Measurements from ENCODE around the gene SASH3. TPM values are rescaled to one million over a fixed set of nuclear protein-coding genes. Genes with fewer than 3 reads are reported as not detected.
A peak's percentile ranks its signal among the peaks of the same experiment; 100 is the strongest.

The SASH3 gene
- total RNA-seq, 1 donor from 2014 or later = not detected

DNA sequence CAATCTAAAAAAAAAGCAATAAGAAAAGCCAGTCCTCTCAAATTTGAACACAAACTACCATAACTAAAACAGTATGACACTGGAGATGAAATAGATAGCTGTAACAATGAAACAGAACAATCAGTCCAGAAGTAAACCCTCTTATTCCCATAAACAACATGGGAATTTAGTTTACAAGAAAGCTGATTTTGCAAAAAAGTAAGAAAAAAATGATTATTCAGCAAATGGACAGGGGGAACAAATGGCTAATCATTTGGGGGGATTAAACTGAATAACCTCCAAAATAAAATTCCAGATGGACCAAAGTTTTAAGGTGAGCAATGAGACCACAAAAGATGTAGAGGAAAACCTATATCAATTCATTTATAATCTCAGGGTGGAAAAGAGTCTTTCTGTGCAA lies 16.1 kb upstream of the SASH3 start:
- peak; percentile 70 for FAIRE-seq
- H3K4me1 Mint-ChIP-seq (ENCODE audit: low read depth, unreplicated experiment) = no peaks in the 10 kb centered on the region
- Histone ChIP-seq H2AFZ (ENCODE audit: low read depth, low read length) (no peak overlapping the region), H3K27me3 (ENCODE audit: insufficient read depth, low read length) (no peaks in the 10 kb centered on the region), H3K36me3 (ENCODE audit: insufficient read depth, low read length) (no peaks in the 10 kb centered on the region), H3K4me3 (ENCODE audit: insufficient read depth, low read depth, low read length) (no peak overlapping the region), H3K9me3 (ENCODE audit: insufficient read depth, low read depth, low read length) (no peaks in the 10 kb centered on the region), H3K4me2 (ENCODE audit: low read length) (no peak overlapping the region), H3K79me2 (ENCODE audit: insufficient read depth, low read length) (no peaks in the 10 kb centered on the region), H3K4me1 (ENCODE audit: insufficient read depth, low read length) (peaks cover 10% of the 10 kb centered on the region), H3K9ac (ENCODE audit: low read length) (no peak overlapping the region), H3K27ac (ENCODE audit: low read depth, low read length) (no peak overlapping the region), H4K20me1 (ENCODE audit: insufficient read depth, low read length) (no peaks in the 10 kb centered on the region)
- no peak overlapping the region for H3K27ac Mint-ChIP-seq (ENCODE audit: unreplicated experiment)
- DNase-seq (ENCODE audit: low read depth) = no peak
- TF ChIP-seq, protein P1, sequence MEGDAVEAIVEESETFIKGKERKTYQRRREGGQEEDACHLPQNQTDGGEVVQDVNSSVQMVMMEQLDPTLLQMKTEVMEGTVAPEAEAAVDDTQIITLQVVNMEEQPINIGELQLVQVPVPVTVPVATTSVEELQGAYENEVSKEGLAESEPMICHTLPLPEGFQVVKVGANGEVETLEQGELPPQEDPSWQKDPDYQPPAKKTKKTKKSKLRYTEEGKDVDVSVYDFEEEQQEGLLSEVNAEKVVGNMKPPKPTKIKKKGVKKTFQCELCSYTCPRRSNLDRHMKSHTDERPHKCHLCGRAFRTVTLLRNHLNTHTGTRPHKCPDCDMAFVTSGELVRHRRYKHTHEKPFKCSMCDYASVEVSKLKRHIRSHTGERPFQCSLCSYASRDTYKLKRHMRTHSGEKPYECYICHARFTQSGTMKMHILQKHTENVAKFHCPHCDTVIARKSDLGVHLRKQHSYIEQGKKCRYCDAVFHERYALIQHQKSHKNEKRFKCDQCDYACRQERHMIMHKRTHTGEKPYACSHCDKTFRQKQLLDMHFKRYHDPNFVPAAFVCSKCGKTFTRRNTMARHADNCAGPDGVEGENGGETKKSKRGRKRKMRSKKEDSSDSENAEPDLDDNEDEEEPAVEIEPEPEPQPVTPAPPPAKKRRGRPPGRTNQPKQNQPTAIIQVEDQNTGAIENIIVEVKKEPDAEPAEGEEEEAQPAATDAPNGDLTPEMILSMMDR (IDR thresholded peaks at IDR 0.05; ENCODE audit: insufficient read depth, low read depth, low read length) = no peak
- TF ChIP-seq EZH2 (IDR thresholded peaks at IDR 0.05; ENCODE audit: insufficient read depth, low read length) = no peak
- no peaks in the 10 kb centered on the region for H3K36me3 Mint-ChIP-seq (ENCODE audit: low read depth, unreplicated experiment)
- peaks cover 7% of the 10 kb centered on the region for H3K27me3 Mint-ChIP-seq (ENCODE audit: low read depth, unreplicated experiment)
- no peaks in the 10 kb centered on the region for H3K9me3 Mint-ChIP-seq (ENCODE audit: unreplicated experiment)
- H3K4me3 Mint-ChIP-seq (ENCODE audit: unreplicated experiment) = no peak overlapping the region

DNA sequence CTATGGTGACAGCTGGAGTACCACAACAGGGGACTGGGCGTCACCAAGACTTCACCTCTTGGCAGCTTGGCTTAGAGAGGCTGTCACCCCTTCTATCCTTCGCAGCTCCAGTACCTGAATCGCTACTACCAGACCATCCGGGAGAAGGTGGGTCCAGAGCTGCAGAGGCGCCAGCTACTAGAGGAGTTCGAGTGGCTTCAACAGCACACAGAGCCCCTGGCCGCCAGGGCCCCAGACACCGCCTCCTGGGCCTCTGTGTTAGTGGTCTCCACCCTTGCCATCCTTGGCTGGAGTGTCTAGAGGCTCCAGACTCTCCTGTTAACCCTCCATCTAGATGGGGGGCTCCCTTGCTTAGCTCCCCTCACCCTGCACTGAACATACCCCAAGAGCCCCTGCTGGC lies 11.6 kb upstream of the SASH3 start:
- no peaks in the 10 kb centered on the region for H3K9me3 ChIP-seq (ENCODE audit: insufficient read depth, low read depth, low read length)
- Mint-ChIP-seq H3K27me3 (ENCODE audit: low read depth, unreplicated experiment) (peaks cover 7% of the 10 kb centered on the region), H3K4me3 (ENCODE audit: unreplicated experiment) (no peak overlapping the region), H3K27ac (ENCODE audit: unreplicated experiment) (no peak overlapping the region), H3K4me1 (ENCODE audit: low read depth, unreplicated experiment) (no peaks in the 10 kb centered on the region), H3K36me3 (ENCODE audit: low read depth, unreplicated experiment) (no peaks in the 10 kb centered on the region), H3K9me3 (ENCODE audit: unreplicated experiment) (no peaks in the 10 kb centered on the region)
- no peak for FAIRE-seq
- no peaks in the 10 kb centered on the region for H3K27me3 ChIP-seq (ENCODE audit: insufficient read depth, low read length)
- DNase-seq (ENCODE audit: low read depth) = no peak
- H3K27ac ChIP-seq (ENCODE audit: low read depth, low read length) = no peak overlapping the region
- H2AFZ ChIP-seq (ENCODE audit: low read depth, low read length) = no peak overlapping the region
- H3K4me2 ChIP-seq (ENCODE audit: low read length) = no peak overlapping the region
- H3K36me3 ChIP-seq (ENCODE audit: insufficient read depth, low read length) = no peaks in the 10 kb centered on the region
- H3K4me3 ChIP-seq (ENCODE audit: insufficient read depth, low read depth, low read length) = no peak overlapping the region
- no peak overlapping the region for H3K9ac ChIP-seq (ENCODE audit: low read length)
- H3K4me1 ChIP-seq (ENCODE audit: insufficient read depth, low read length) = no peaks in the 10 kb centered on the region
- H4K20me1 ChIP-seq (ENCODE audit: insufficient read depth, low read length) = no peaks in the 10 kb centered on the region
- no peaks in the 10 kb centered on the region for H3K79me2 ChIP-seq (ENCODE audit: insufficient read depth, low read length)
- TF ChIP-seq, protein P1 (IDR thresholded peaks at IDR 0.05; ENCODE audit: insufficient read depth, low read depth, low read length) = no peak
- no peak for TF ChIP-seq EZH2 (IDR thresholded peaks at IDR 0.05; ENCODE audit: insufficient read depth, low read length)

DNA sequence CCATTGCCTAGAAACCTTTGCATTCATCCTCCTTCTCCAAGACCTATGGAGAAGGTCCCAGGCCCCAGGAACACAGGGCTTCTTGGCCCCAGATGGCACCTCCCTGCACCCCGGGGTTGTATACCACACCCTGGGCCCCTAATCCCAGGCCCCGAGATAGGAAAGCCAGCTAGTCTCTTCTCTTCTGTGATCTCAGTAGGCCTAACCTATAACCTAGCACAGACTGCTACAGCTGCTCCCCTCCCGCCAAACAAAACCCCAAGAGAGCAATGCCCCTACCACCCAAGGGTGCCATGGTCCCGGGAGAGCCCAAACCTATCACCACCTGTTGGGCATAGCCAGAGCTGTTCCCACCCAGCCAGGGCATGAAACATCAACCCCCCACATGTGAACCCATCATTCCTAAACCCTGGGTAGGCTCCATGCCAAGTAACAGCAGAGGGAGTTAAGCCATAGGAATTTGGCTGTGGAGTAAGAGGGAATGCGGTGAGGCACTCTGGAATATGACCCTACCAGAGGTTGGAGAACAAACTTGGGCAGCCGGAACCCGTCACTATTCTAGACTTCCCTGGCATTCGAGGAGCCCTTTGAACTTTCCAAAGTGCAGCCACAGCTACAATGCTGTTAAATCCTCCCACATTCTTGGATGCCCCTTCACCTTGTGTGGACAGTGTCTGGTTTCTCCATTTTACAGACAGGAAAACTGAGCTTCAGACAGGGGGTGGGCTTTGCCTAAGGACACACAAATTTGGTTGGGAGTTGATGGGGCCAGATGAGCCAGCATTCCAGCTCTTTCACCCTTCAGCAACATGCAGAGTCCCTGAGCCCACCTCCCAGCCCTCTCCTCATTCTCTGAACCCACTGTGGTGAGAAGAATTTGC lies 10.9 kb upstream of the SASH3 start:
- Mint-ChIP-seq H3K27ac (ENCODE audit: unreplicated experiment) (no peak overlapping the region), H3K27me3 (ENCODE audit: low read depth, unreplicated experiment) (peaks cover 7% of the 10 kb centered on the region), H3K4me1 (ENCODE audit: low read depth, unreplicated experiment) (no peaks in the 10 kb centered on the region), H3K4me3 (ENCODE audit: unreplicated experiment) (peak overlapping the region; percentile 27), H3K9me3 (ENCODE audit: unreplicated experiment) (no peaks in the 10 kb centered on the region), H3K36me3 (ENCODE audit: low read depth, unreplicated experiment) (no peaks in the 10 kb centered on the region)
- H3K4me1 ChIP-seq (ENCODE audit: insufficient read depth, low read length) = no peaks in the 10 kb centered on the region
- no peaks in the 10 kb centered on the region for H3K9me3 ChIP-seq (ENCODE audit: insufficient read depth, low read depth, low read length)
- no peak overlapping the region for H3K4me3 ChIP-seq (ENCODE audit: insufficient read depth, low read depth, low read length)
- no peaks in the 10 kb centered on the region for H3K27me3 ChIP-seq (ENCODE audit: insufficient read depth, low read length)
- H3K79me2 ChIP-seq (ENCODE audit: insufficient read depth, low read length) = no peaks in the 10 kb centered on the region
- no peak for TF ChIP-seq EZH2 (IDR thresholded peaks at IDR 0.05; ENCODE audit: insufficient read depth, low read length)
- TF ChIP-seq, protein P1 (IDR thresholded peaks at IDR 0.05; ENCODE audit: insufficient read depth, low read depth, low read length) = no peak
- H3K36me3 ChIP-seq (ENCODE audit: insufficient read depth, low read length) = no peaks in the 10 kb centered on the region
- H3K27ac ChIP-seq (ENCODE audit: low read depth, low read length) = no peak overlapping the region
- peak; percentile 29 for DNase-seq (ENCODE audit: low read depth)
- H2AFZ ChIP-seq (ENCODE audit: low read depth, low read length) = no peak overlapping the region
- no peak for FAIRE-seq
- no peaks in the 10 kb centered on the region for H4K20me1 ChIP-seq (ENCODE audit: insufficient read depth, low read length)
- no peak overlapping the region for H3K4me2 ChIP-seq (ENCODE audit: low read length)
- no peak overlapping the region for H3K9ac ChIP-seq (ENCODE audit: low read length)
